ENCODE measurements around the gene MTURN.
A peak's percentile ranks its signal among the peaks of the same experiment; 100 is the strongest.

MTURN gene

GRCh38 chr7:30159698-30160143 is 24.9 kb downstream of the MTURN start:
- no peak for TF ChIP-seq CTCF (IDR thresholded peaks at IDR 0.05; ENCODE audit: borderline replicate concordance, insufficient read depth, low read depth, low read length)
- no peak overlapping the region for H3K4me3 ChIP-seq (ENCODE audit: low read depth, low read length)

GRCh38 chr7:30160329-30160728 is 25.5 kb downstream of the MTURN start:
- H3K4me3 ChIP-seq (ENCODE audit: low read depth, low read length), result no peak overlapping the region
- no peak for TF ChIP-seq CTCF (IDR thresholded peaks at IDR 0.05; ENCODE audit: borderline replicate concordance, insufficient read depth, low read depth, low read length)

GRCh38 chr7:30162133-30162532 is 27.3 kb downstream of the MTURN start:
- no peak overlapping the region for H3K4me3 ChIP-seq (ENCODE audit: low read depth, low read length)
- no peak for TF ChIP-seq CTCF (IDR thresholded peaks at IDR 0.05; ENCODE audit: borderline replicate concordance, insufficient read depth, low read depth, low read length)

- H3K4me3 ChIP-seq (ENCODE audit: low read depth, low read length), result no peak overlapping the region
- TF ChIP-seq CTCF (IDR thresholded peaks at IDR 0.05; ENCODE audit: borderline replicate concordance, insufficient read depth, low read depth, low read length), result no peak
Observed at GRCh38 chr7:30162622-30163124, 27.9 kb downstream of the MTURN start.

- H3K4me3 ChIP-seq (ENCODE audit: low read depth, low read length), result no peak overlapping the region
- no peak for TF ChIP-seq CTCF (IDR thresholded peaks at IDR 0.05; ENCODE audit: borderline replicate concordance, insufficient read depth, low read depth, low read length)
Observed at GRCh38 chr7:30163231-30163894, 28.6 kb downstream of the MTURN start.

- peak; percentile 44; the same call in 1 of the 2 replicates for TF ChIP-seq CTCF (IDR thresholded peaks at IDR 0.05; ENCODE audit: borderline replicate concordance, insufficient read depth, low read depth, low read length)
- H3K4me3 ChIP-seq (ENCODE audit: low read depth, low read length), result no peak overlapping the region
Observed at GRCh38 chr7:30164567-30164966, 29.8 kb downstream of the MTURN start.

GRCh38 chr7:30165590-30165989 is 30.8 kb downstream of the MTURN start:
- no peak for TF ChIP-seq CTCF (IDR thresholded peaks at IDR 0.05; ENCODE audit: borderline replicate concordance, insufficient read depth, low read depth, low read length)
- H3K4me3 ChIP-seq (ENCODE audit: low read depth, low read length), result no peak overlapping the region

Measured in GM12875 (cell line).